ENCODE data around the gene CHRNA7.

DNA sequence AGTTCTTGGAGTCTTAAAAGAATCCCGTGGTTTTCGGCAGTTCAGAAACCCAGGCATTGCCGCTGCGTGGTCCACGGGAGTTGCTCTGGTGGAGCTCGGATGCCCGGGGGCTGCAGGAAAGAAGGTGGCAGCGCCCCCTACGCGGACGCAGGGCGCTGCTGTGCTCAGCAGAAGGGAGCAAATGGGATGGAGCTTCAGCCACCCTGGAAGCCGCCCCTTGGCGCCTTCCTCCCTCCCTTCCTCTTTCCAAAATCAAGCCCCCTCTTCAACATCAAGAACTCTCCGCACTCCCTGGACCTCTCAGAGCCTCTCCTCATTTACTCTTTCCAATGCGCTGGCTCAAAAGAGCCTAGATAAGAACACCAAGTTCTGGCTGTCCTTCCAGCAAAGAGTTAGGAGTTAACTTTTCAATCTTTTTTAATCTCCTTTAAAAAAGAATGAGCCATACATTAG is 880 bp upstream of the CHRNA7 start:
- TF ChIP-seq, protein P1, sequence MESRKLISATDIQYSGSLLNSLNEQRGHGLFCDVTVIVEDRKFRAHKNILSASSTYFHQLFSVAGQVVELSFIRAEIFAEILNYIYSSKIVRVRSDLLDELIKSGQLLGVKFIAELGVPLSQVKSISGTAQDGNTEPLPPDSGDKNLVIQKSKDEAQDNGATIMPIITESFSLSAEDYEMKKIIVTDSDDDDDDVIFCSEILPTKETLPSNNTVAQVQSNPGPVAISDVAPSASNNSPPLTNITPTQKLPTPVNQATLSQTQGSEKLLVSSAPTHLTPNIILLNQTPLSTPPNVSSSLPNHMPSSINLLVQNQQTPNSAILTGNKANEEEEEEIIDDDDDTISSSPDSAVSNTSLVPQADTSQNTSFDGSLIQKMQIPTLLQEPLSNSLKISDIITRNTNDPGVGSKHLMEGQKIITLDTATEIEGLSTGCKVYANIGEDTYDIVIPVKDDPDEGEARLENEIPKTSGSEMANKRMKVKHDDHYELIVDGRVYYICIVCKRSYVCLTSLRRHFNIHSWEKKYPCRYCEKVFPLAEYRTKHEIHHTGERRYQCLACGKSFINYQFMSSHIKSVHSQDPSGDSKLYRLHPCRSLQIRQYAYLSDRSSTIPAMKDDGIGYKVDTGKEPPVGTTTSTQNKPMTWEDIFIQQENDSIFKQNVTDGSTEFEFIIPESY (CRISPR knock-in tag; IDR thresholded peaks at IDR 0.05): no peak
- TF ChIP-seq BDP1 (IDR thresholded peaks at IDR 0.05; ENCODE audit: insufficient read depth, insufficient read length): no peak
- no peak for TF ChIP-seq HNRNPH1 (optimal IDR thresholded peaks at IDR 0.05; ENCODE audit: low read depth, low read length)
- no peak for TF ChIP-seq GABPB2 (CRISPR knock-in tag; conservative IDR thresholded peaks at IDR 0.05)
- TF ChIP-seq RFX5 (IDR thresholded peaks at IDR 0.05; ENCODE audit: low read depth, low read length): no peak
- TF ChIP-seq, protein P2, sequence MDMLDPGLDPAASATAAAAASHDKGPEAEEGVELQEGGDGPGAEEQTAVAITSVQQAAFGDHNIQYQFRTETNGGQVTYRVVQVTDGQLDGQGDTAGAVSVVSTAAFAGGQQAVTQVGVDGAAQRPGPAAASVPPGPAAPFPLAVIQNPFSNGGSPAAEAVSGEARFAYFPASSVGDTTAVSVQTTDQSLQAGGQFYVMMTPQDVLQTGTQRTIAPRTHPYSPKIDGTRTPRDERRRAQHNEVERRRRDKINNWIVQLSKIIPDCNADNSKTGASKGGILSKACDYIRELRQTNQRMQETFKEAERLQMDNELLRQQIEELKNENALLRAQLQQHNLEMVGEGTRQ (CRISPR knock-in tag; IDR thresholded peaks at IDR 0.05): no peak

All from K562 (cell line).